ENCODE data around the gene RAB40A. TPM values are rescaled to one million over a fixed set of nuclear protein-coding genes. Genes with fewer than 3 reads are reported as not detected.

The RAB40A gene
- total RNA-seq, 1 experiment from 2014 or later, result 1.0 TPM

DNA sequence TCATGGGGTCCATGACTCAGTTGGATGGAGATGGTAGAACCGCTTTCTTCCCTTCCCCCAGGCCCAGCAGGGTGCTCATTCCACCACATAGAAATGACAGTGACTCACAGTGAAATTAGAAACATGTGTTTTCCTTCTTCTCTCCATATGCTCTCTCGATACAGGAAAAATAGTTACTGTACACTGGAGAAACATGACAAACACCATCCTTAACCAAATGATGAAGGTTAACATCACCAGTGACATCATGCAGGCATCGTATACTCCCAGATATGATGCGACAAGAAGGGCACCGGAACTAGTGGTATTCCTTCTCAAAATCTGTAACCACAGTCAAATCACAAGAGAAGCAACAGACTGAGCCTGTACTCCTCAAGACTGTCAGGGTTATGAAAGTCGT is 11.7 kb upstream of the RAB40A start:
- H3K4me1 ChIP-seq (replicated peaks; ENCODE audit: insufficient read depth), result no peaks in the 10 kb centered on the region
- H4K20me1 ChIP-seq (ENCODE audit: insufficient read depth), result no peaks in the 10 kb centered on the region
- H3K36me3 ChIP-seq (ENCODE audit: low read depth), result no peaks in the 10 kb centered on the region
- no peaks in the 10 kb centered on the region for H3F3A ChIP-seq (ENCODE audit: insufficient read depth, low read depth)
- no peak overlapping the region for H2AFZ ChIP-seq
- ChIA-PET POLR2A (ENCODE audit: unreplicated experiment) (no interaction called here), CTCF (no interaction called here)
- H3K9me3 ChIP-seq (ENCODE audit: insufficient read depth, low read depth), result no peaks in the 10 kb centered on the region
- no peaks in the 10 kb centered on the region for H3K9me2 ChIP-seq (ENCODE audit: insufficient read depth)
- DNase-seq, result no peak
- BruUV-seq (replicated peaks), result no TSS peak
- intact Hi-C loops (cut with micrococcal nuclease; ENCODE audit: unreplicated experiment), result no loop called here
- H3K79me2 ChIP-seq (ENCODE audit: low read depth), result no peaks in the 10 kb centered on the region
- H3K27ac ChIP-seq, result no peak overlapping the region
- TF ChIP-seq EZH2 (IDR thresholded peaks at IDR 0.05; ENCODE audit: low read depth), result no peak
- TF ChIP-seq, protein P1, sequence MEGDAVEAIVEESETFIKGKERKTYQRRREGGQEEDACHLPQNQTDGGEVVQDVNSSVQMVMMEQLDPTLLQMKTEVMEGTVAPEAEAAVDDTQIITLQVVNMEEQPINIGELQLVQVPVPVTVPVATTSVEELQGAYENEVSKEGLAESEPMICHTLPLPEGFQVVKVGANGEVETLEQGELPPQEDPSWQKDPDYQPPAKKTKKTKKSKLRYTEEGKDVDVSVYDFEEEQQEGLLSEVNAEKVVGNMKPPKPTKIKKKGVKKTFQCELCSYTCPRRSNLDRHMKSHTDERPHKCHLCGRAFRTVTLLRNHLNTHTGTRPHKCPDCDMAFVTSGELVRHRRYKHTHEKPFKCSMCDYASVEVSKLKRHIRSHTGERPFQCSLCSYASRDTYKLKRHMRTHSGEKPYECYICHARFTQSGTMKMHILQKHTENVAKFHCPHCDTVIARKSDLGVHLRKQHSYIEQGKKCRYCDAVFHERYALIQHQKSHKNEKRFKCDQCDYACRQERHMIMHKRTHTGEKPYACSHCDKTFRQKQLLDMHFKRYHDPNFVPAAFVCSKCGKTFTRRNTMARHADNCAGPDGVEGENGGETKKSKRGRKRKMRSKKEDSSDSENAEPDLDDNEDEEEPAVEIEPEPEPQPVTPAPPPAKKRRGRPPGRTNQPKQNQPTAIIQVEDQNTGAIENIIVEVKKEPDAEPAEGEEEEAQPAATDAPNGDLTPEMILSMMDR (conservative IDR thresholded peaks at IDR 0.05), result no peak
- H3K27me3 ChIP-seq (ENCODE audit: insufficient read depth, low read depth), result no peaks in the 10 kb centered on the region
- no peak overlapping the region for H3K4me3 ChIP-seq
- no peak overlapping the region for H3K4me2 ChIP-seq

DNA sequence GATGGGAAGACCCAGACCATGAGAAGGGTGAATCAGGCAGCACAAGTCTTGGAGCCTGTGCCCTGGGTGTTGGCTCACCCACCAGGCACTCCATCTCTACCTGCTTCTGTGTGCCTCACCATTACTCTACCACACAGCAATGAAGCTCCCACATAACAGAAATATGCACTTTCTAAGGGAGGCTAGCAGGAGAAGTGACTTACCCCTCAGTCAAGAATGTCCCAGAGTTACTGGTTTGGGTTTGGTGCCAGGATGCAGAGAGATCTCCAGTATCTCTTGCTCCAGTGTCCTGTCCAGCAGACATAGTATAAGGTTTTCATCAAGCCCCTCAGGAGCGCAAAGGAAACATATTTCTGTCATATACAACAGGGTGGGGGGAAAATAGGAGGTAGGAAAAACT is 11.3 kb upstream of the RAB40A start:
- no TSS peak for BruUV-seq (replicated peaks)
- no peaks in the 10 kb centered on the region for H3K4me1 ChIP-seq (replicated peaks; ENCODE audit: insufficient read depth)
- no peaks in the 10 kb centered on the region for H3K9me2 ChIP-seq (ENCODE audit: insufficient read depth)
- no peaks in the 10 kb centered on the region for H3K27me3 ChIP-seq (ENCODE audit: insufficient read depth, low read depth)
- H3K79me2 ChIP-seq (ENCODE audit: low read depth), result no peaks in the 10 kb centered on the region
- H3F3A ChIP-seq (ENCODE audit: insufficient read depth, low read depth), result no peaks in the 10 kb centered on the region
- intact Hi-C loops (cut with micrococcal nuclease; ENCODE audit: unreplicated experiment), result no loop called here
- H4K20me1 ChIP-seq (ENCODE audit: insufficient read depth), result no peaks in the 10 kb centered on the region
- H3K4me3 ChIP-seq, result no peak overlapping the region
- no peaks in the 10 kb centered on the region for H3K9me3 ChIP-seq (ENCODE audit: insufficient read depth, low read depth)
- no peaks in the 10 kb centered on the region for H3K36me3 ChIP-seq (ENCODE audit: low read depth)
- ChIA-PET POLR2A (ENCODE audit: unreplicated experiment) (no interaction called here), CTCF (interaction anchor here (0.6 kb wide), 1 partner anchor 299 kb away, joined by 11 read pairs; no protein-coding TSS in a partner anchor)
- no peak overlapping the region for H3K27ac ChIP-seq
- TF ChIP-seq EZH2 (IDR thresholded peaks at IDR 0.05; ENCODE audit: low read depth), result no peak
- TF ChIP-seq, protein P1 (conservative IDR thresholded peaks at IDR 0.05), result no peak
- DNase-seq, result no peak
- no peak overlapping the region for H2AFZ ChIP-seq
- H3K4me2 ChIP-seq, result no peak overlapping the region

DNA sequence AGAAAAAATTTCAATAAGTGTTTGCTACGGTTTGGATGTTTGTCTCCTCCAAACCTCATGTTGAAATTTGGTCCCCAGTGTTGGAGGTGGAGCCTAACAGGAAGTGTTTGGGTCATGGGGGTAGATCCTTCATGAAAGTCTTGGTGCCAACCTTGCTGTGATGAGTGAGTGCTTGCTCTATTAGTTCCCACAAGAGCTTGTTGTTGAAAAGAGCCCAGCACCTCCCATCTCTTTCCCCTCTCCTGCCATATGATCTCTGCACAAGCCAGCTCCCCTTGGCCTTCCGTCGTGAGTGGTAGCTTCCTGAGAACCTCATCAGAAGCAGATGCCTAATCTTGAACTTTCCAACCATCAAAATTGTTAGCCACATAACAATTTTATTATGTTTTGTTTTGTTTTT is 10.3 kb upstream of the RAB40A start:
- Histone ChIP-seq H3K27me3 (ENCODE audit: insufficient read depth, low read depth) (no peaks in the 10 kb centered on the region), H3K36me3 (ENCODE audit: low read depth) (no peaks in the 10 kb centered on the region), H3F3A (ENCODE audit: insufficient read depth, low read depth) (no peaks in the 10 kb centered on the region), H2AFZ (no peak overlapping the region), H3K9me2 (ENCODE audit: insufficient read depth) (no peaks in the 10 kb centered on the region), H3K4me2 (no peak overlapping the region), H3K79me2 (ENCODE audit: low read depth) (no peaks in the 10 kb centered on the region), H3K9me3 (ENCODE audit: insufficient read depth, low read depth) (no peaks in the 10 kb centered on the region), H3K27ac (no peak overlapping the region), H3K4me3 (no peak overlapping the region), H3K4me1 (replicated peaks; ENCODE audit: insufficient read depth) (no peaks in the 10 kb centered on the region), H4K20me1 (ENCODE audit: insufficient read depth) (no peaks in the 10 kb centered on the region)
- CTCF ChIA-PET, result no interaction called here
- DNase-seq, result no peak
- no TSS peak for BruUV-seq (replicated peaks)
- intact Hi-C loops (cut with micrococcal nuclease; ENCODE audit: unreplicated experiment), result no loop called here
- POLR2A ChIA-PET (ENCODE audit: unreplicated experiment), result interaction anchor here (0.7 kb wide), 1 partner anchor 1607 kb away, joined by 3 read pairs; no protein-coding TSS in a partner anchor
- TF ChIP-seq, protein P1 (conservative IDR thresholded peaks at IDR 0.05), result no peak
- TF ChIP-seq EZH2 (IDR thresholded peaks at IDR 0.05; ENCODE audit: low read depth), result no peak

All from PC-9 (cell line).